Neutrophil (primary cell): ENCODE data around the gene STK33.
"Not testable (repeated sequence)": the region's sequence is repeated elsewhere in the genome, so short reads cannot be mapped to it uniquely, and the experiment has no call there.

Experiments
- H3K27ac ChIP-seq: fragments of 200-600 bp; sonication (generic); 2 replicates; pipeline ENCODE4 v1.5.1; 2016; ENCODE audit warnings: mild to moderate bottlenecking, moderate library complexity
- H3K27me3 ChIP-seq: fragments of 200-600 bp; sonication (generic); 2 replicates; pipeline ENCODE4 v1.6.0; 2016; ENCODE audit warnings: mild to moderate bottlenecking
- H3K36me3 ChIP-seq: fragments of 200-600 bp; sonication (generic); 2 replicates; pipeline ENCODE4 v1.5.1; 2017
- H3K4me1 ChIP-seq, 2 experiments: fragments of 200-600 bp in 1 of 2; sonication (generic) in 1 of 2; 1 replicate in 1 of 2; 2 replicates in 1 of 2; pipeline versions ENCODE4 v1.5.1 to v1.6.1; 2013 to 2016; ENCODE audit warnings: low read depth in 1 of 2, low read length in 1 of 2, mild to moderate bottlenecking in 1 of 2, moderate library complexity in 1 of 2; ENCODE audit not compliant: control insufficient read depth in 1 of 2, insufficient read depth in 1 of 2
- H3K4me3 ChIP-seq, 2 experiments: fragments of 200-600 bp in 1 of 2; sonication (generic) in 1 of 2; 1 replicate in 1 of 2; 2 replicates in 1 of 2; pipeline ENCODE4 v1.5.1; 2013 to 2016; ENCODE audit warnings: low read depth in 1 of 2, low read length in 1 of 2, mild to moderate bottlenecking in 1 of 2, moderate library complexity in 1 of 2
- H3K9me3 ChIP-seq: fragments of 200-600 bp; sonication (generic); 2 replicates; pipeline ENCODE4 v1.5.1; 2016
- TF ChIP-seq, protein P1 (sequence below): fragments of 200-600 bp; sonication (generic); IDR thresholded peaks from 2 replicates; pipeline ENCODE4 v1.5.1; 2016; ENCODE audit warnings: antibody characterized with exemption

Gene STK33

DNA sequence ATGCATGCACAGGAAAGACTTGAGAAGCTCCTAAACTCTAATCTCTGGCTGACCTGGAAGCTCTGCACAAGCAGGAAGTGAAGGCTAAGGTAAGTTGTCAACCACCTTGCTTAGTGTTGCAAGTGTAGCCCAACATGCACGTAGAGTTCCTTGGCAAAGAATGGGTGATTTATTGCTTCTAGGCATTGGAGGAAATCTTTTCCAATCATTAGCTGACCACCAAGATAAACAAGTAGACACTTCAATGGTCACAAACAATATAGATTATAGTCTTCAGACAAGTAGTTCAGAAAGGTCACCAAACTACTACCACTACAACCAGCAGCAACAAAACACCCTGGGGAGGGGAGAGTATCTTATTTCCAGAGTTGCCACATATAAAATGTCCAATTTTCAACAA lies 105.6 kb downstream of the STK33 start:
- Histone ChIP-seq H3K27me3 (no peaks in the 10 kb centered on the region), H3K27ac (no peak overlapping the region), H3K36me3 (no peaks in the 10 kb centered on the region), H3K9me3 (no peaks in the 10 kb centered on the region), H3K4me1 (no peaks in the 10 kb centered on the region), H3K4me3 (no peak overlapping the region)
- TF ChIP-seq, protein P1, sequence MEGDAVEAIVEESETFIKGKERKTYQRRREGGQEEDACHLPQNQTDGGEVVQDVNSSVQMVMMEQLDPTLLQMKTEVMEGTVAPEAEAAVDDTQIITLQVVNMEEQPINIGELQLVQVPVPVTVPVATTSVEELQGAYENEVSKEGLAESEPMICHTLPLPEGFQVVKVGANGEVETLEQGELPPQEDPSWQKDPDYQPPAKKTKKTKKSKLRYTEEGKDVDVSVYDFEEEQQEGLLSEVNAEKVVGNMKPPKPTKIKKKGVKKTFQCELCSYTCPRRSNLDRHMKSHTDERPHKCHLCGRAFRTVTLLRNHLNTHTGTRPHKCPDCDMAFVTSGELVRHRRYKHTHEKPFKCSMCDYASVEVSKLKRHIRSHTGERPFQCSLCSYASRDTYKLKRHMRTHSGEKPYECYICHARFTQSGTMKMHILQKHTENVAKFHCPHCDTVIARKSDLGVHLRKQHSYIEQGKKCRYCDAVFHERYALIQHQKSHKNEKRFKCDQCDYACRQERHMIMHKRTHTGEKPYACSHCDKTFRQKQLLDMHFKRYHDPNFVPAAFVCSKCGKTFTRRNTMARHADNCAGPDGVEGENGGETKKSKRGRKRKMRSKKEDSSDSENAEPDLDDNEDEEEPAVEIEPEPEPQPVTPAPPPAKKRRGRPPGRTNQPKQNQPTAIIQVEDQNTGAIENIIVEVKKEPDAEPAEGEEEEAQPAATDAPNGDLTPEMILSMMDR = no peak

DNA sequence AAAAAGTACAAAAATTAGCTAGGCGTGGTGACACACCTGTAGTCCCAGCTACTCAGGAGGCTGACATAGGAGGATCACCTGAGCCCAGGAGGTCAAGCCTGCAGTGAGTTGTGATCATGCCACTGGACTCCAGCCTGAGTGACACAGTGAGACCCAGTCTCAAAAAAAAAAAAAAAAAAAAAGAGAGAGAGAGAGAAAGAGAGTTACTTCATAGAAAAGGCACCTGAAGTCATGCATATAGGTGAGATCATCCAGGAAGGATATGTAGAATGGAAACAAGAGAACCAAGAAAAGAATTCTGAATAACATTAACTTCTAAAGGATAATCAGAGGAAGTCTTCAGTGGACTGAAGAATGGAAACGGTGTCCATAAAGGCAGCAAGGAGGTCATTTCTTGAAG lies 106.8 kb downstream of the STK33 start:
- H3K4me3 ChIP-seq = no peak overlapping the region
- no peaks in the 10 kb centered on the region for H3K36me3 ChIP-seq
- no peak overlapping the region for H3K27ac ChIP-seq
- no peaks in the 10 kb centered on the region for H3K9me3 ChIP-seq
- H3K4me1 ChIP-seq = no peaks in the 10 kb centered on the region
- TF ChIP-seq, protein P1 = no peak
- no peaks in the 10 kb centered on the region for H3K27me3 ChIP-seq

DNA sequence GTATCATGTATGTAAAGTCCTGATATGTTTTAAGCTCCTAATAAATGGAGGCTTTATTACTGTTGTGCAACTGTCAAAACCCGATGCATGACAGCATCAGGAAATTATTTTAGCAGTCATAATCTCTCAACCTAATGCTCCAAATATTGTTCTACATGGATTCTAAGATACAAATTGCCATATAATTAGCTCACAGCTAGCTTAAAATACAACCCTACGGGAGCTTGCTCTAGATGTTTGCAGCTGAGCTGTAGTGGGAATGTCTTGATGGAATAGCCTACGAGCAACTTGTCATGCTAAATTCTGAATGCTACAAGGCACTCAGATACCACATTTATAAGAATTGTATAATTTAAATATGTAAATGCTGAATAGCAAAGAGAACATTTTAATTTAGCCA lies 109.8 kb downstream of the STK33 start:
- H3K27ac ChIP-seq = no peak overlapping the region
- H3K27me3 ChIP-seq = no peaks in the 10 kb centered on the region
- no peaks in the 10 kb centered on the region for H3K9me3 ChIP-seq
- no peak overlapping the region for H3K4me3 ChIP-seq
- H3K4me1 ChIP-seq = no peaks in the 10 kb centered on the region
- TF ChIP-seq, protein P1 = no peak
- H3K36me3 ChIP-seq = no peaks in the 10 kb centered on the region

DNA sequence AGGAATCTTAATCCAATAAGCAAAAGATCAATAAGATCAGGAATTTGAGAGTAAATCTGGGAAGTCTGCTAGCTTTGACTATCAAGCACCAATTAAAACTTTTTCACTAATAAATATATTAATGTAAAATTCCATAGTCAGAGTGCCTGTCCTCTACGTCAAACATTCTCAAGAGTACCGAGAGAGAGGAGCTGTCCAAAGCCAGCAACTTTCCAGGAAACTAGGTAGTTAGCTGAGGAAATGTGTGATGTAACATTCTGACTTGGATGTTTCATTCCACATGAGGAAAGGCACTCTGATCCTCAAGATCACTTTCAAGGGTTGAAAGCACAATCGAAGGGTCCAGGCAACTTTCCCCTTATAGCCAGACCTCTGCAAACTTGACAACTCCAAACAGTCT lies 113.2 kb downstream of the STK33 start:
- H3K4me3 ChIP-seq = no peak overlapping the region
- H3K9me3 ChIP-seq = no peaks in the 10 kb centered on the region
- no peak overlapping the region for H3K27ac ChIP-seq
- no peaks in the 10 kb centered on the region for H3K4me1 ChIP-seq
- H3K27me3 ChIP-seq = no peaks in the 10 kb centered on the region
- no peaks in the 10 kb centered on the region for H3K36me3 ChIP-seq
- TF ChIP-seq, protein P1 = no peak

DNA sequence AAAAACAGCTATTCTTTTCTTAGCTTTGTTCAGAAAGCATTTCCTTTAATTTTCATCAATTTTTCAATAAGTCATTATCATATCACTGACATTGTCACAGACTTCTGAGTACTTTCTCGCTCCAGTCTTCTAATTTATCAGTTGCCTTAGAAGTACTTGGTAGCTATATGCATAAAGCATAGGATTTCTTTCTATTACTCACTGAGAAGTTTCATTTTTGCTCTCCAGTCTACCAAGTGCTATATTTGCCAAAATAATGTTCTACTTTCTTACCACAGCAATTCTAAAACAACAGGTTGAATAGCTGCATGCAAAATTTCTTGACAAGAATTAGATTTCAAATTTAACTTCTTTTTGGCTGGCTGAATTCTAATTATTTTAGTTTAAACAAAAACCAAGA lies 116.3 kb downstream of the STK33 start:
- H3K4me3 ChIP-seq = no peak overlapping the region
- TF ChIP-seq, protein P1 = no peak
- H3K36me3 ChIP-seq = no peaks in the 10 kb centered on the region
- no peaks in the 10 kb centered on the region for H3K9me3 ChIP-seq
- H3K4me1 ChIP-seq = no peaks in the 10 kb centered on the region
- no peak overlapping the region for H3K27ac ChIP-seq
- no peaks in the 10 kb centered on the region for H3K27me3 ChIP-seq

DNA sequence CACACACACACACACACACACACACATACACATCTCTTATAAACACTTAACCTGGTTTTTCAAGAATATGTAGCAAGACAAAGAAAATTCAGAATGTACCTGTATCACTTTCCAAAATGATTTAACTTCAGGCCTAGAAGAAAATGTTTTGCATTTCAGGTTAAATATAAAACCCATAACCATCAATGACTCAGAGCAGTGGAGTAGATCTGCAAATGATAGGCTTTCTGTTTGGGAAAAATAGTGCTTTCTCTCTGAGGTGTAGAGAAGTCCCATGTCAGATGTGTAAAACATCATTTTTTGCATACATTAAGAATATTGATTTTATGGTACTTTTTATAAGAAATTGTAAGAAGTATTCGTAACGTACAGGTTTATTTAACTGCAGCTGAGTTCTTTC lies 116.9 kb downstream of the STK33 start:
- Histone ChIP-seq H3K9me3 (no peaks in the 10 kb centered on the region), H3K27me3 (no peaks in the 10 kb centered on the region), H3K36me3 (no peaks in the 10 kb centered on the region), H3K27ac (no peak overlapping the region), H3K4me1 (no peaks in the 10 kb centered on the region), H3K4me3 (no peak overlapping the region)
- TF ChIP-seq, protein P1 = no peak

DNA sequence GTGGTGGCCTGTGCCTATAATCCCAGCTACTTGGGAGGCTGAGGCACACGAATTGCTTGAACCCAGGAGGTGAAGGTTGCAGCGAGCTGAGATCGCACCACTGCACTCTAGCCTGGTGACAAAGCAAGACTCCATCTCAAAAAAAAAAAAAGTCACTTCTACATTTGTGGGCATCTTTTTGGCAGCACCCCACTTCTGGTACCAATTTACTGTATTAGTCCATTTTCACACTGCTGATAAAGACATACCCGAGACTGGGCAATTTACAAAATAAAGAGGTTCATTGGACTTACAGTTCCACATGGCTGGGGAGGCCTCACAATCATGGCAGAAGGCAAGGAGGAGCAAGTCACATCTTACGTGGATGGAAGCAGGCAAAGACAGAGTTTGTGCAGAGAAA lies 126.2 kb downstream of the STK33 start:
- not testable (repeated sequence) for H3K36me3 ChIP-seq, H3K27ac ChIP-seq, H3K4me1 ChIP-seq, H3K4me3 ChIP-seq, H3K9me3 ChIP-seq, H3K27me3 ChIP-seq

DNA sequence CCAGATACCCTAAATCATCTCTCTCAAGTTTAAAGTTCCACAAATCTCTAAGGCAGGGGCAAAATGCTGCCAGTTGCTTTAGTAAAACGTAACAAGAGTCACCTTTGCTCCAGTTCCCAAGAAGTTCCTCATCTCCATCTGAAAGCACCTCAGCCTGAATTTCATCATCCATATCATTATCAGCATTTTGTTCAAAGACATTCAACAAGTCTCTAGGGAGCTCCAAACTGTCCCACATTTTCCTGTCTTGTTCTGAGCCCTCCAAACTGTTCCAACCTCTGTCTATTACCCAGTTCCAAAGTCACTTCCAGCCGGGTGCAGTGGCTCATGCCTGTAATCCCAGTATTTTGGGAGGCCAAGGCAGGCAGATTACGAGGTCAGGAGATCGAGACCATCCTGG lies 126.7 kb downstream of the STK33 start:
- not testable (repeated sequence) for H3K27ac ChIP-seq, H3K27me3 ChIP-seq, H3K4me1 ChIP-seq, H3K9me3 ChIP-seq, H3K36me3 ChIP-seq, H3K4me3 ChIP-seq

DNA sequence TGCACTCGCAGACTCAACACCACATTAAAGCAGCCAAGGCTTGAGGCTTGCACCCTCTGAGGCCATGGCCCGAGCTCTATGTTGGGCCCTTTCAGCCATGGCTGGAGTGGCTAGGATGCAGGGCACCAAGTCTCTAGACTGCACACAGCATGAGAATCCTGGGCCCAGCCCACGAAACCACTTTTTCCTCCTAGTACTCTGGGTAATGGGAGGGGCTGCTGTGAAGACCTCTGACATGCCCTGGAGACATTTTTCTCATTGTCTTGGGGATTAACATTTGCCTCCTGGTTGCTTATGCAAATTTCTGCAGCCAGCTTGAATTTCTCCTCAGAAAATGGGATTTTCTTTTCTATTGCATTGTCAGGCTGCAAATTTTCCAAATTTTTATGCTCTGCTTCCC lies 127.1 kb downstream of the STK33 start:
- not testable (repeated sequence) for H3K36me3 ChIP-seq, H3K27me3 ChIP-seq, H3K4me3 ChIP-seq, H3K9me3 ChIP-seq, H3K27ac ChIP-seq, H3K4me1 ChIP-seq
